Measurements from ENCODE around the gene MIDN. TPM values are rescaled to one million over a fixed set of nuclear protein-coding genes. Genes with fewer than 3 reads are reported as not detected.

Gene MIDN
- total RNA-seq, 1 donor from 2014 or later, result 15.8 TPM

DNA sequence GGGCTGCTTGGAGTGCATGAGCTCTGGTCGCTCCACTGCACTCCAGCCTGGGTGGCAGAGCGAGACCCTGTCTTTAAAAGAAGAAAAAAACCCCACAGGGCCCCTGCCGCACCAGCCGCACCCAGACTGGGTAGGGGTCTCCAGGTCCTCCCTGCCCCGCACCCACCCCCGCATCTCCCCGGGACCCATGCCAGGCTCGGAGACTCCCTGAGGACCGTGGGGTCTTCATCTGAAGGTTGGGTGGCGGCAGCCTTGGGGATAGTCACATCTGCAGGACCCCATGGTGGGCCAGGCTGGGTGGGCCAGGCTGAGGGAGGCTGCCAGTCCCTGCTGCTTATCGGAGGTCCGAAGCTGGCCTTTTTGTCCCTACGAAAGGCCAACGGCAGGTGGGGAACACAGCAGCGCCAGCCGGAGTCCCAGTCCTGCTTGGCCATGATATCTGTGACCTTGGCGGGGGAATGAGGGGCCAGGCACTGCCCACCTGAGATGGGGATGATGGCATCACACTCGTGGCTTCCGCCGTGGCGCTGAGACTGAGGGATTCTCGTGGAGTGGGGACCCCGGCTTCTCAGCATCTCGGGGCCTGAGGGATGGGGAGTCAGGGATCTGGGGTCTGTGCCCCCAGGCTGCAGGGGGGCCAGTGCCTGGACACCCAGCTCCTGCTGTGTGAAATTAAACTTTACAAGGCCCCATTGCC, 48.3 kb downstream of the MIDN start:
- Histone ChIP-seq H3K4me3 (ENCODE audit: low read depth, low read length) (no peak overlapping the region), H3K36me3 (ENCODE audit: control insufficient read depth, insufficient read depth, low read length) (no peaks in the 10 kb centered on the region), H3K27me3 (ENCODE audit: control insufficient read depth, insufficient read depth, low read length) (peaks cover 3% of the 10 kb centered on the region)
- DNase-seq (ENCODE audit: low read depth) (no peak), FAIRE-seq (no peak)
- TF ChIP-seq, protein P1, sequence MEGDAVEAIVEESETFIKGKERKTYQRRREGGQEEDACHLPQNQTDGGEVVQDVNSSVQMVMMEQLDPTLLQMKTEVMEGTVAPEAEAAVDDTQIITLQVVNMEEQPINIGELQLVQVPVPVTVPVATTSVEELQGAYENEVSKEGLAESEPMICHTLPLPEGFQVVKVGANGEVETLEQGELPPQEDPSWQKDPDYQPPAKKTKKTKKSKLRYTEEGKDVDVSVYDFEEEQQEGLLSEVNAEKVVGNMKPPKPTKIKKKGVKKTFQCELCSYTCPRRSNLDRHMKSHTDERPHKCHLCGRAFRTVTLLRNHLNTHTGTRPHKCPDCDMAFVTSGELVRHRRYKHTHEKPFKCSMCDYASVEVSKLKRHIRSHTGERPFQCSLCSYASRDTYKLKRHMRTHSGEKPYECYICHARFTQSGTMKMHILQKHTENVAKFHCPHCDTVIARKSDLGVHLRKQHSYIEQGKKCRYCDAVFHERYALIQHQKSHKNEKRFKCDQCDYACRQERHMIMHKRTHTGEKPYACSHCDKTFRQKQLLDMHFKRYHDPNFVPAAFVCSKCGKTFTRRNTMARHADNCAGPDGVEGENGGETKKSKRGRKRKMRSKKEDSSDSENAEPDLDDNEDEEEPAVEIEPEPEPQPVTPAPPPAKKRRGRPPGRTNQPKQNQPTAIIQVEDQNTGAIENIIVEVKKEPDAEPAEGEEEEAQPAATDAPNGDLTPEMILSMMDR (IDR thresholded peaks at IDR 0.05; ENCODE audit: insufficient read depth, low read length, severe bottlenecking), result no peak

DNA sequence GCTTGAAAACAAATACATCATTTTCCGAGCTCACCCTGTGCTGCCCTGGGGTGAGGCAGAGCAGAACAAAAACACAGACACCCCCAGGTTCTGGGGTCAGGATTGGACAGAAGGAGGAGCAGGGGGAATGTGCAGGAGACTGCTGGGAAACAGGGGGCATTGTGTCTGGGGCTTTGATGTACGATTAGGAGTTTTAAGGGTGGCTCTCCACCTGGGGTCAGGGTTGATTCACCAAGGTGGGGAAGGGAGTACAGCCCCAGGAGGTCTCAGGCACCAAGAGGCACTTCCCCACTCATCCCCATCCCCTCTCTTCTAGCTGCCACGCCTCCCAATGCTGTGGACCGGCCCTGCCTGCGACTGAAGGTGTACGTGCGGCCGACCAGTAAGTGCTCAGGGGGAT, 49.9 kb downstream of the MIDN start:
- TF ChIP-seq, protein P1 (IDR thresholded peaks at IDR 0.05; ENCODE audit: insufficient read depth, low read length, severe bottlenecking), result no peak
- Histone ChIP-seq H3K4me3 (ENCODE audit: low read depth, low read length) (no peak overlapping the region), H3K36me3 (ENCODE audit: control insufficient read depth, insufficient read depth, low read length) (no peaks in the 10 kb centered on the region), H3K27me3 (ENCODE audit: control insufficient read depth, insufficient read depth, low read length) (peaks cover 3% of the 10 kb centered on the region)
- DNase-seq (ENCODE audit: low read depth) (no peak), FAIRE-seq (no peak)

DNA sequence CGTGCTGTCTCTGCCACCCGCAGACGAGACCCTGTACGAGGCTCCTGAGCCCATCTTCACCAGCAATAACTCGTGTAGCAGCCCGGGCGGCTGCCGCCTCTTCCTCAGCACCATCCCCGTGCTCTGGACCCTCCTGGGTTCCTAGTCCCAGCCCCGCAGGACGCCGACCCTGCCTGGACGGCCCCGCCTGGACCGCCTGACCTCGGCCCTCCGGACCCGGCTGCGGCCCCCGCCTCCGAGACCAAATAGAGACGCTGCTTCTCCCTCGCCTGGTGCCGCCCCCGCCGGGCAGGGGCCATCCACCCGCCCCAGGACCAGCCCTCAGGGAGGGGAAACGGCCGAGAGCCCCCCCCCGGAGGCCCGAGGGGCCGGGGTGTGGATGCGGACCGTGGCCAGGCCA, 51.4 kb downstream of the MIDN start:
- DNase-seq (ENCODE audit: low read depth) (no peak), FAIRE-seq (no peak)
- TF ChIP-seq, protein P1 (IDR thresholded peaks at IDR 0.05; ENCODE audit: insufficient read depth, low read length, severe bottlenecking), result no peak
- Histone ChIP-seq H3K27me3 (ENCODE audit: control insufficient read depth, insufficient read depth, low read length) (peaks cover 1% of the 10 kb centered on the region), H3K4me3 (ENCODE audit: low read depth, low read length) (no peak overlapping the region), H3K36me3 (ENCODE audit: control insufficient read depth, insufficient read depth, low read length) (no peaks in the 10 kb centered on the region)

DNA sequence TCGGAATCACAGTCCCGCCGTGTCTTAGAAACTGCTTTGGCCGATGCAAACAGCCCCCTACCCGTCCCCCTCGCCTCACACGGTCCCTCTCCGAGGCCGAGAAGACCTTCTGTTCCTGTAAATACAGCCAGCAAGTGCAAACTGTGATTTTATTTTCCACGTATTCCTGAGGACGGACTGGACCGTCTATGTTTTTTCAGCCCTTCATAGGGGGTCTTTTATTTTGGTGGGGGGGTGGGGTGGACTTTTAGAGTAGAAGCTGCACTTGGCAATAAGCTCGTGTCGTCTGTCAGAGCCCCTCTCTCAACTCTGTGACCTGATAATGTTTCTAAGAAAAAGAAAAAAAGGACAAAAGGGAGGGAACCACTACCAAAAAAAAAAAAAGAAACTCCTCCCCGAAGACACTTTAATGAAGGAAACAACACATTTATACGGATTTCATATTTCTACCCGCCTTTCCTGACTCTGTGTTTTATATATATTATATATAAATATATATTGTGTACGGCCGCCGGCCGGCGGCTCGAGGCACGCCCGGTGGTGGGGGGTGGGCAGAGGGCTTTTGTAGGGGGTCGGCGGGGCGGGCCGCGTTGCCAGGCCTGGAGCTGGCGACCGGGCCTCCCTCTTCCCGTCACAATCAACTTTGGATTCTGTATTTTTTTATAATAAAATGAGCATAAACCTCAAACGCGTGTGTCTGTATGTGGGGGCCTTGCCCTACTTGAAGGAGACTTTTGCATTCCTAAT, 52.5 kb downstream of the MIDN start:
- TF ChIP-seq, protein P1 (IDR thresholded peaks at IDR 0.05; ENCODE audit: insufficient read depth, low read length, severe bottlenecking), result no peak
- DNase-seq (ENCODE audit: low read depth) (no peak), FAIRE-seq (no peak)
- no peaks in the 10 kb centered on the region for H3K27me3 ChIP-seq (ENCODE audit: control insufficient read depth, insufficient read depth, low read length)
- H3K4me3 ChIP-seq (ENCODE audit: low read depth, low read length), result no peak overlapping the region
- no peaks in the 10 kb centered on the region for H3K36me3 ChIP-seq (ENCODE audit: control insufficient read depth, insufficient read depth, low read length)

DNA sequence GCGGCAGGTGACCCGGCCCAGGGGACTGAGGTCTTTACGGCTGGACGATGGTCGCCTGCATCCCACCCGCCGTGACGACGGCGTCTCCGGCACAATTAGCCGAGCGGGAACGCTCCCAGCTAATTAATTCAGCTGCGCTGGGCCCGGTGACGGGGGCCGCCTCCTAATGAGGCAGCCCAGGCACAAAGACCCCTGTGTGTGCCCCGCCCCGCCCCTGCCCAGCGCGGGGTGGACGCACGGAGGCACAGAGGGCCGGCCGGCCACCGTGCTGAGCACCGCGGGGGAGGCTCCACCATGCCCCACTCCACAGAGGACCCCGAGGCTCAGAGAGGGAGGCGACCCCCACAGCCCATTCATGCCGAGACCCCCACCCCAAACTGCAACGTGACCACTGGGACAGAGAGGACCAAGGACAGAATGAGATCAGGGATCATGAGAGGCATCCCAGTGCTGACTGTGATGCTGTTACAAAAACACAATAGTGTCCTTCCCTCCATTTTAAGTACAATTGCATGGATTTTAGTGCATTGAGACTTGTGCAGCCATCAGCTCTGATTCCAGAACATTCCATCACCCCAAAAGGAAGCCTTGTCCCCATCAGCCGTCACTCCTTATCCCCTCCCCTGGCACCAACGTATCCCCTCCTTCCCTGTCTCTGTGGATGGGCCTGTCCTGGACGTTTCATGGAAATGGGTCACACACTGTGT, 54.3 kb downstream of the MIDN start:
- Histone ChIP-seq H3K27me3 (ENCODE audit: control insufficient read depth, insufficient read depth, low read length) (no peaks in the 10 kb centered on the region), H3K36me3 (ENCODE audit: control insufficient read depth, insufficient read depth, low read length) (no peaks in the 10 kb centered on the region), H3K4me3 (ENCODE audit: low read depth, low read length) (no peak overlapping the region)
- TF ChIP-seq, protein P1 (IDR thresholded peaks at IDR 0.05; ENCODE audit: insufficient read depth, low read length, severe bottlenecking), result no peak
- DNase-seq (ENCODE audit: low read depth) (no peak), FAIRE-seq (no peak)

Data from bronchial epithelial cell (primary cell).